HEK293T (cell line): ENCODE data around the gene S100A3.

ENCODE experiments used
- CTCF ChIA-PET: fragments of 350-600 bp; formaldehyde crosslinking; extraction: SDS; loops from one replicate; lab custom pipeline; 2021; ENCODE audit warnings: antibody characterized with exemption, inconsistent platforms; lab: Yijun Ruan, JAX
- POLR2A ChIA-PET: fragments of 350-600 bp; formaldehyde crosslinking; extraction: SDS; loops from one replicate; lab custom pipeline; 2020; ENCODE audit warnings: antibody characterized with exemption, inconsistent platforms; lab: Yijun Ruan, JAX
- DNase-seq: peaks from one replicate; pipeline ENCODE4 v3.0.0; 2012; ENCODE audit warnings: mixed read lengths; ENCODE audit errors: extremely low spot score
- ARNT ChIP-seq: fragments of 450-650 bp; IDR thresholded peaks from 2 replicates; pipeline ENCODE4 v1.6.1; 2017; ENCODE audit warnings: mild to moderate bottlenecking
- BHLHE40 ChIP-seq: fragments of 450-650 bp; IDR thresholded peaks from 2 replicates; pipeline ENCODE4 v1.6.1; 2016; ENCODE audit warnings: mild to moderate bottlenecking, moderate library complexity, borderline replicate concordance
- CTBP1 ChIP-seq: fragments of 450-650 bp; IDR thresholded peaks from 2 replicates; pipeline ENCODE4 v1.6.1; 2016; ENCODE audit warnings: borderline replicate concordance
- ELF4 ChIP-seq: fragments of 450-650 bp; IDR thresholded peaks from 2 replicates; pipeline ENCODE4 v1.6.1; 2017; ENCODE audit warnings: antibody characterized with exemption
- FOXA1 ChIP-seq: fragments of 450-650 bp; IDR thresholded peaks from 2 replicates; pipeline ENCODE4 v1.6.1; 2016; ENCODE audit warnings: mild to moderate bottlenecking
- FOXK2 ChIP-seq: fragments of 450-650 bp; IDR thresholded peaks from 2 replicates; pipeline ENCODE4 v1.6.1; 2016; ENCODE audit warnings: mild to moderate bottlenecking
- FOXM1 ChIP-seq: fragments of 450-650 bp; IDR thresholded peaks from 2 replicates; pipeline ENCODE4 v1.6.1; 2017; ENCODE audit warnings: mild to moderate bottlenecking, borderline replicate concordance
- HDGF ChIP-seq: fragments of 450-650 bp; IDR thresholded peaks from 2 replicates; pipeline ENCODE4 v1.6.1; 2017; ENCODE audit warnings: antibody characterized with exemption, borderline replicate concordance
- L3MBTL2 ChIP-seq: fragments of 450-650 bp; conservative IDR thresholded peaks from 2 replicates; pipeline ENCODE4 v1.6.1; 2016; ENCODE audit warnings: mild to moderate bottlenecking
- LEF1 ChIP-seq: fragments of 450-650 bp; IDR thresholded peaks from 2 replicates; pipeline ENCODE4 v1.6.1; 2017; ENCODE audit warnings: mild to moderate bottlenecking, borderline replicate concordance
- NFRKB ChIP-seq: fragments of 450-650 bp; IDR thresholded peaks from 2 replicates; pipeline ENCODE4 v1.6.1; 2016; ENCODE audit warnings: mild to moderate bottlenecking, moderate library complexity
- PKNOX1 ChIP-seq: fragments of 450-650 bp; IDR thresholded peaks from 2 replicates; pipeline ENCODE4 v1.6.1; 2016
- SP1 ChIP-seq: fragments of 450-650 bp; IDR thresholded peaks from 2 replicates; pipeline ENCODE4 v1.6.1; 2017
- SUZ12 ChIP-seq: fragments of 450-650 bp; IDR thresholded peaks from 2 replicates; pipeline ENCODE4 v1.6.1; 2016; ENCODE audit warnings: mild to moderate bottlenecking
- TARDBP ChIP-seq: fragments of 450-650 bp; IDR thresholded peaks from 2 replicates; pipeline ENCODE4 v1.6.1; 2016
- ZNF384 ChIP-seq: fragments of 450-650 bp; IDR thresholded peaks from 2 replicates; pipeline ENCODE4 v1.6.1; 2016

Gene S100A3

DNA sequence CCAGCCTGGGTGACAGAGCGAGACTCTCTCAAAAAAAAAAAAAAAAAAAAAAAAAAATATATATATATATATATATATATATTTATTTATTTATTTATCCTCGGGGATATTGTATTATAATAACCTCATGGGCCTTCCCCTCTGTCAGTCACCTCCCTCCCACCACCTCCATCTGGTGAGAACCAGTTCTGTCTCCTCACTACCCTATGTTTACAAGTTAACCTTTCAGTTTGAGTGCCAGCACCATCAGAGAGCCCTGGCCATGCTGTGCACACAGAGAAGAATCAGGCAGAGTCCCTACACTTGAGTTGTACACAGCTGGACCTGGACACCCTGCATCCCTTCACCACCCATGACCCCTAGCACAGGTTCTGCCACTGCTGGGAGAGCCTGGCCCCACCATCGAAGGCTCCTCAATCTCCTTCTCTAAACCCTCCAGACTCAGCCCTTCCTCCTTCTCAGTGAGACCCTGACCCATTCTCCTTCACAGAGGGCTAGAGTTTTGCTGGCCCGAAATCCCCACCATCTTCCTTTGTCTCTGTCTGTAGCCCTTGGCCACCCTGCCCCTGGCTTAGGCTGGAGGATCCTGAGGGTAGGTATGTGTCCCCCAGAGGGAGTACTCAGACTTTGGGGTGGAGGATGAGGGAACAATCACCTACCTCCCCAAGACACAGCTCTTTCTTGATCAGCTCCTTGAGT is 9.5 kb downstream of the S100A3 start:
- TF ChIP-seq LEF1 (no peak), FOXA1 (no peak)
- DNase-seq, result no peak
- POLR2A ChIA-PET, result interaction anchor here (2.2 kb wide), 1 partner anchor 95 kb away, joined by 11 read pairs; the partner anchor contains the start of gene CHTOP
- CTCF ChIA-PET, result interaction anchor here (1.0 kb wide), 1 partner anchor 15 kb away, joined by 3 read pairs; no protein-coding TSS in a partner anchor

DNA sequence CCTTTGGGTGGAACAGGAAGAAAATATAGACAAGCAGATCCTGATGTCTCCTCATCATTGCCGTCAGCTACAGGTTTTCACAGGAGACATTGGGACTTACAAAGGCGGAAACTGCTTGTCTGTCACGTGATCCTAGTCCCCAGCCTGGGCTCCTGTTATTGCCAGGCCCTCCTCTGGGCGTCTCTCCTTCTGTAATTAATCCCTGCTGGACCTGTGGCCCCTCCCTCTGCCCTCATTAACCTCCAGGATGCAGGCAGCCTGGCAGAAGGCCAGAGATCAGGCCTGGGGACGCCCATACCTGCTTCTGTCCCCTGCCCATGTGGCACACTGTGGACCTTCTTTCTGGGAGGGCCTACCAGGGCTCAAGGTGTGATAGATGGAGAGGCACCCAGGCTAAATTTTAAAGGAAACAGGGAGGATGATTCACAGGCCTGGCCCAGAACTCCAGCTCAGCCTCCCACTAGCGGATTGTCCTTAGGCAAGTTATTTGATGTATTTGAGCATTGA is 10.7 kb downstream of the S100A3 start:
- TF ChIP-seq FOXA1, result no peak
- no peak for TF ChIP-seq SUZ12
- TF ChIP-seq PKNOX1, result no peak
- no peak for TF ChIP-seq NFRKB
- no peak for TF ChIP-seq HDGF
- DNase-seq, result peak; percentile 54
- CTCF ChIA-PET, result interaction anchor here (0.6 kb wide), 2 partner anchors 27 to 82 kb away, joined by 4 to 5 read pairs; no protein-coding TSS in a partner anchor
- POLR2A ChIA-PET, result interaction anchor here (1.8 kb wide), 1 partner anchor 28 kb away, joined by 9 read pairs; the partner anchor contains the start of gene S100A2

DNA sequence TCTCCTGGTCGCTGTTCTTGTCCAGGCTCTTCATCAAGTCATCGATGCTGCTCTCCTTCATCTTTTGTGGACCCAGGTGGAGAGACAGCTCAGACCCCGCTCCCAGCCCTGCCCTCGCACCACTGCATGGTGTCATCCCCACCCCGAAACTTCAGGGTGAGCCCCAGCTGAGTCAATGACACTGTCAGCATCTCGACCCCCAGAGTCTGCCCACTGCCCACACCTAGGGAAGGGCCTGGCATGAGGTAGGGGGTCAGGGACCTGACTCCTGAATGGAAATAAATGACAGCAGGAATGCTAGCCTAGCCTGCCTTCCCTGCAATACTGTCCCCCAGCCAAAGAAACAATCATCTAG is 11.7 kb downstream of the S100A3 start:
- POLR2A ChIA-PET, result interaction anchor here (1.3 to 1.8 kb wide), 2 partner anchors 29 to 96 kb away, joined by 3 to 9 read pairs; partner anchors contain the start of genes CHTOP and S100A2
- CTCF ChIA-PET, result no interaction called here
- TF ChIP-seq ZNF384 (no peak), BHLHE40 (no peak), FOXM1 (no peak), L3MBTL2 (no peak), NFRKB (no peak), HDGF (no peak), PKNOX1 (no peak), TARDBP (no peak), FOXA1 (no peak), FOXK2 (no peak), ELF4 (no peak), SP1 (no peak), SUZ12 (no peak)
- DNase-seq, result no peak

DNA sequence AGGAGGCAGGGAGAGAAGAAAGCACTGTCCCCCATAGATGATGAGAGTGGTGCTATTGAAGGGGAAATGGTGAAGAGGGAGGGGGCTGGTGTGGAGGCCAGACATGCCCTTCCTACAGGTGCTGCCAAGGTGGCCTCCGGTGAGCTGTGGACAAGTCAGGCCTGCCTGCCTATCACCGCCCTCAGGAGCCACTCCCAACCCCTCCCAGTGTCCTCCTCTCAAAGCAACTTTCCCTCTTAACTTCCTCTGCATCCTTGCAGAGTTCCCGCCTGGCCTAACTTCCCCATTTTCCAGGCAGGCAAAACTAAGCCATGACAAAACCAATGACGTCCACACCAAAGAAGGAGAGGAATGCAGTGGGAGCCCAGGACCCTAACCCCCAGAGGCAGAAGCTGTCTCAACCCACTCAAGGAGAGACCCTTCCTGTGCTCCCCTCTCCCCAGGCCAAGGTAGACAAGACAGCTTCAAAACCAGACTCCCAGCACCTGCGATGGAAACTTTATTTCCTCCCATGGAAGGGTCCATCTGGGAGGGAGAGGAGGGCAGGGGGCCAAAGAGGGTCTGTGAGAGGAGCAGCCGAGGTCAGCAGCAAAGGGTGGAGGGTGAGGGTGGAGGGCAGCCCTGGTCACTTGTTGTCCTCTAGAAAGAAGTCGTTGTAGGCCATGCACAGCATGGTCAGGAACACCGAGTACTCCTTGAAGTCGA is 12.2 kb downstream of the S100A3 start:
- no peak for DNase-seq
- POLR2A ChIA-PET, result interaction anchor here (1.3 to 1.8 kb wide), 2 partner anchors 29 to 97 kb away, joined by 3 to 9 read pairs; partner anchors contain the start of genes CHTOP and S100A2
- TF ChIP-seq NFRKB, result no peak
- no peak for TF ChIP-seq ZNF384
- TF ChIP-seq LEF1, result no peak
- no peak for TF ChIP-seq HDGF
- no peak for TF ChIP-seq SUZ12
- TF ChIP-seq ELF4, result no peak
- no peak for TF ChIP-seq FOXA1
- TF ChIP-seq CTBP1, result no peak
- TF ChIP-seq L3MBTL2, result no peak
- no peak for TF ChIP-seq BHLHE40
- TF ChIP-seq PKNOX1, result no peak
- no peak for TF ChIP-seq ARNT
- no peak for TF ChIP-seq SP1
- TF ChIP-seq FOXK2, result no peak
- no peak for TF ChIP-seq FOXM1
- TF ChIP-seq TARDBP, result no peak
- CTCF ChIA-PET, result no interaction called here

- DNase-seq, result no peak
- ChIA-PET POLR2A (interaction anchor here (1.3 to 1.8 kb wide), 2 partner anchors 91 to 98 kb away, joined by 8 read pairs; partner anchors contain the start of genes CHTOP and S100A13), CTCF (no interaction called here)
- TF ChIP-seq NFRKB, result no peak
- TF ChIP-seq L3MBTL2, result no peak
- TF ChIP-seq ZNF384, result no peak
- no peak for TF ChIP-seq SP1
Observed at GRCh38 chr1:153536012-153536670, 12.9 kb downstream of the S100A3 start.
